ENCODE data around the gene VTCN1.

Gene VTCN1

GRCh38 chr1:117188170-117188815 lies 22.4 kb downstream of the VTCN1 start:
- TF ChIP-seq ARNTL (CRISPR knock-in tag; IDR thresholded peaks at IDR 0.05; ENCODE audit: borderline replicate concordance, low read depth) (no peak), SNAI2 (CRISPR knock-in tag; IDR thresholded peaks at IDR 0.05) (no peak), RARB (CRISPR knock-in tag; IDR thresholded peaks at IDR 0.05) (no peak), OSR1 (CRISPR knock-in tag; IDR thresholded peaks at IDR 0.05) (no peak), GLIS3 (CRISPR knock-in tag; IDR thresholded peaks at IDR 0.05) (no peak), CSRNP3 (CRISPR knock-in tag; IDR thresholded peaks at IDR 0.05) (no peak), ZNF8 (CRISPR knock-in tag; IDR thresholded peaks at IDR 0.05) (no peak), TOX (CRISPR knock-in tag; IDR thresholded peaks at IDR 0.05; ENCODE audit: borderline replicate concordance) (no peak), PATZ1 (CRISPR knock-in tag; IDR thresholded peaks at IDR 0.05; ENCODE audit: borderline replicate concordance) (no peak), BACH2 (CRISPR knock-in tag; IDR thresholded peaks at IDR 0.05; ENCODE audit: borderline replicate concordance) (no peak), TCF4 (CRISPR knock-in tag; IDR thresholded peaks at IDR 0.05; ENCODE audit: borderline replicate concordance) (no peak), ESRRG (CRISPR knock-in tag; IDR thresholded peaks at IDR 0.05) (no peak)
- TF ChIP-seq, protein P1, sequence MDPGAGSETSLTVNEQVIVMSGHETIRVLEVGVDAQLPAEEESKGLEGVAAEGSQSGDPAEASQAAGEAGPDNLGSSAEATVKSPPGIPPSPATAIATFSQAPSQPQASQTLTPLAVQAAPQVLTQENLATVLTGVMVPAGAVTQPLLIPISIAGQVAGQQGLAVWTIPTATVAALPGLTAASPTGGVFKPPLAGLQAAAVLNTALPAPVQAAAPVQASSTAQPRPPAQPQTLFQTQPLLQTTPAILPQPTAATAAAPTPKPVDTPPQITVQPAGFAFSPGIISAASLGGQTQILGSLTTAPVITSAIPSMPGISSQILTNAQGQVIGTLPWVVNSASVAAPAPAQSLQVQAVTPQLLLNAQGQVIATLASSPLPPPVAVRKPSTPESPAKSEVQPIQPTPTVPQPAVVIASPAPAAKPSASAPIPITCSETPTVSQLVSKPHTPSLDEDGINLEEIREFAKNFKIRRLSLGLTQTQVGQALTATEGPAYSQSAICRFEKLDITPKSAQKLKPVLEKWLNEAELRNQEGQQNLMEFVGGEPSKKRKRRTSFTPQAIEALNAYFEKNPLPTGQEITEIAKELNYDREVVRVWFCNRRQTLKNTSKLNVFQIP (CRISPR knock-in tag; IDR thresholded peaks at IDR 0.05; ENCODE audit: borderline replicate concordance, low read depth), result no peak
- TF ChIP-seq, protein P2, sequence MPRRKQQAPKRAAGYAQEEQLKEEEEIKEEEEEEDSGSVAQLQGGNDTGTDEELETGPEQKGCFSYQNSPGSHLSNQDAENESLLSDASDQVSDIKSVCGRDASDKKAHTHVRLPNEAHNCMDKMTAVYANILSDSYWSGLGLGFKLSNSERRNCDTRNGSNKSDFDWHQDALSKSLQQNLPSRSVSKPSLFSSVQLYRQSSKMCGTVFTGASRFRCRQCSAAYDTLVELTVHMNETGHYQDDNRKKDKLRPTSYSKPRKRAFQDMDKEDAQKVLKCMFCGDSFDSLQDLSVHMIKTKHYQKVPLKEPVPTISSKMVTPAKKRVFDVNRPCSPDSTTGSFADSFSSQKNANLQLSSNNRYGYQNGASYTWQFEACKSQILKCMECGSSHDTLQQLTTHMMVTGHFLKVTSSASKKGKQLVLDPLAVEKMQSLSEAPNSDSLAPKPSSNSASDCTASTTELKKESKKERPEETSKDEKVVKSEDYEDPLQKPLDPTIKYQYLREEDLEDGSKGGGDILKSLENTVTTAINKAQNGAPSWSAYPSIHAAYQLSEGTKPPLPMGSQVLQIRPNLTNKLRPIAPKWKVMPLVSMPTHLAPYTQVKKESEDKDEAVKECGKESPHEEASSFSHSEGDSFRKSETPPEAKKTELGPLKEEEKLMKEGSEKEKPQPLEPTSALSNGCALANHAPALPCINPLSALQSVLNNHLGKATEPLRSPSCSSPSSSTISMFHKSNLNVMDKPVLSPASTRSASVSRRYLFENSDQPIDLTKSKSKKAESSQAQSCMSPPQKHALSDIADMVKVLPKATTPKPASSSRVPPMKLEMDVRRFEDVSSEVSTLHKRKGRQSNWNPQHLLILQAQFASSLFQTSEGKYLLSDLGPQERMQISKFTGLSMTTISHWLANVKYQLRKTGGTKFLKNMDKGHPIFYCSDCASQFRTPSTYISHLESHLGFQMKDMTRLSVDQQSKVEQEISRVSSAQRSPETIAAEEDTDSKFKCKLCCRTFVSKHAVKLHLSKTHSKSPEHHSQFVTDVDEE (CRISPR knock-in tag; IDR thresholded peaks at IDR 0.05), result no peak
- TF ChIP-seq, protein P3, sequence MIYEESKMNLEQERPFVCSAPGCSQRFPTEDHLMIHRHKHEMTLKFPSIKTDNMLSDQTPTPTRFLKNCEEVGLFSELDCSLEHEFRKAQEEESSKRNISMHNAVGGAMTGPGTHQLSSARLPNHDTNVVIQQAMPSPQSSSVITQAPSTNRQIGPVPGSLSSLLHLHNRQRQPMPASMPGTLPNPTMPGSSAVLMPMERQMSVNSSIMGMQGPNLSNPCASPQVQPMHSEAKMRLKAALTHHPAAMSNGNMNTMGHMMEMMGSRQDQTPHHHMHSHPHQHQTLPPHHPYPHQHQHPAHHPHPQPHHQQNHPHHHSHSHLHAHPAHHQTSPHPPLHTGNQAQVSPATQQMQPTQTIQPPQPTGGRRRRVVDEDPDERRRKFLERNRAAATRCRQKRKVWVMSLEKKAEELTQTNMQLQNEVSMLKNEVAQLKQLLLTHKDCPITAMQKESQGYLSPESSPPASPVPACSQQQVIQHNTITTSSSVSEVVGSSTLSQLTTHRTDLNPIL (CRISPR knock-in tag; IDR thresholded peaks at IDR 0.05; ENCODE audit: low read depth), result no peak
- no peak for ATAC-seq

GRCh38 chr1:117183112-117183511 lies 27.6 kb downstream of the VTCN1 start:
- TF ChIP-seq, protein P3 (CRISPR knock-in tag; IDR thresholded peaks at IDR 0.05; ENCODE audit: low read depth), result no peak
- TF ChIP-seq OSR1 (CRISPR knock-in tag; IDR thresholded peaks at IDR 0.05) (no peak), ESRRG (CRISPR knock-in tag; IDR thresholded peaks at IDR 0.05) (no peak), ZFP3 (CRISPR knock-in tag; IDR thresholded peaks at IDR 0.05) (no peak), CSDC2 (CRISPR knock-in tag; IDR thresholded peaks at IDR 0.05) (no peak), PATZ1 (CRISPR knock-in tag; IDR thresholded peaks at IDR 0.05; ENCODE audit: borderline replicate concordance) (no peak)

More at GRCh38 chr1:117183112-117183511, 27.6 kb downstream of the VTCN1 start:
- no peak for ATAC-seq
